Hepatocyte (in vitro differentiated cells): ENCODE data around the gene GNG7.

Experiments used
- CTCF ChIP-seq: fragments of 200-600 bp; sonication (generic); IDR thresholded peaks from 2 replicates; pipeline ENCODE4 v1.5.1; 2016; ENCODE audit warnings: antibody characterized with exemption, mild to moderate bottlenecking; ENCODE audit not compliant: poor library complexity
- EZH2 ChIP-seq: fragments of 200-600 bp; sonication (generic); IDR thresholded peaks from 2 replicates; pipeline ENCODE4 v1.6.1; 2016; ENCODE audit warnings: antibody characterized with exemption, mild to moderate bottlenecking, borderline replicate concordance

GRCh38 chr19:2711875-2712205 is 9.3 kb upstream of the GNG7 start:
- TF ChIP-seq EZH2 (no peak), CTCF (no peak)
